IPS-18c (cell line): ENCODE results near the gene TNFSF4.
"Not testable (repeated sequence)": the region's sequence is repeated elsewhere in the genome, so short reads cannot be mapped to it uniquely, and the experiment has no call there.

Experiments used
- H3K4me3 ChIP-seq: 2 replicates; pipeline ENCODE4 v1.7.0; 2013; ENCODE audit warnings: low read depth, mild to moderate bottlenecking, low read length, moderate library complexity; ENCODE audit not compliant: insufficient read depth
- H3K9me3 ChIP-seq: one replicate; pipeline ENCODE4 v1.6.1; 2013; ENCODE audit warnings: mild to moderate bottlenecking, low read length, moderate library complexity; ENCODE audit not compliant: control insufficient read depth, insufficient read depth

TNFSF4 gene, protein sequence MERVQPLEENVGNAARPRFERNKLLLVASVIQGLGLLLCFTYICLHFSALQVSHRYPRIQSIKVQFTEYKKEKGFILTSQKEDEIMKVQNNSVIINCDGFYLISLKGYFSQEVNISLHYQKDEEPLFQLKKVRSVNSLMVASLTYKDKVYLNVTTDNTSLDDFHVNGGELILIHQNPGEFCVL

DNA sequence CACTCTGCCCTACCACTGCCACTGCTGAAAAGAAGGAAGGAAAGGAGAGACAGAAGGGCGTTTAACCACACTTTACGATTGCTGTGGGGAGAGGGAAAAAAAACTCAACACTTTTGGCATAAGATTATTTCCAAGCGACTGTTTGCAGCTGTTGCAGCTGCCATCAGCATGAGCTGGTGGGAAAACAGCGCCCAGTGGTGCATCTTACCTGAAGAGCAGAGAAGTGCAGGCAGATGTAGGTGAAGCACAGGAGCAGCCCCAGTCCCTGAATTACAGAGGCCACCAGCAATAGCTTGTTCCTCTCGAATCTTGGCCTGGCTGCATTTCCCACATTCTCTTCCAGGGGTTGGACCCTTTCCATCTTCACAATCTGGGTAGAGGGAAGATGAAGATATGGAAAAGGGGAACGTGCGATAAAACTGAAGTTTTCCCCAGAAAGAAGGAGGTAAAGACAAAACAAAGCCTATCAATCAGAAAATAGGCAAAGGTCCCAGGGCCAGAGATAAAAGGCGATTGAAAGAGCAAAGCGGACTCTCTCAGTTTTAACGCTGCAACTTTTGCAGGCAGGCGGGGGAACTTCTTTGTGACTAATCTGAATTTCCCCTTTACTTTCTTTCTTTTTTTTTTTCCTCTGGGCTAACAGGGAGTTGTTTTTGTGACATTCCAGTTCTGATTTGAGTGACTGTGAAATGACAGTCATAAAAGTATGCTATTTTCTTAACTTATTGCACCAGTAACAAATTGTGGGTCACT lies at the start of gene TNFSF4:
Gene TNFSF4 (minus strand): TSS at position 516 of the 753 bp plus-strand sequence. CDS start 155 bp downstream, at position 361.
- H3K4me3 ChIP-seq = no peak within 1 kb of the TSS
- H3K9me3 ChIP-seq = no peaks in the 10 kb centered on the region

DNA sequence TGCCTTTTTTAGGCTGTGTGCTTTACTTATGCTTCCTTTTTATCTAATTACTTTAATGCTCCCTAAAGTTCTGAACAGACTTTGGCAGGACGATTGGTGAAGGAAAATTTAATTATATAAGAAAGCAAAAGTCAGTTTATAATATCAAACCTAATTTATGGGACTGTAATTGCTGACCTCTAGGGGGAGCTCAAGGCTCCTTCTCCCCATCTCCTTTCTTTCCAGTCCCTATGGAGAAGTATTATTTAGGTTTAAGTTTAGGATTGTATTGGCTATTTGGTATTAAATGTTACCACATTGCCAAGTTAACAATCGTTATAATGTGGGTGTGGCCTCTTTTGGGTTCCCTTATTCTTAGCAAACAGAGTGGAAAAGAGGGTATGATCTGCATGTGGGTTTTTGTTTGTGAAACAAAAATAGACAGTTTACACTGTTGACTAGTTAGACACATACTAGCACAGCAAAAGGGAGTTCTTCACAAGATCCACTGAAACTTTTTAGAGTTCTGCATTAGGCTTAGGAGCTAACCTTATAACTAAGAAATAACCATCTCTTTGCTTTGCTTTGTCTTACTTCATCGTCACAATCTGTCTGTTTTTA lies 48.2 kb upstream of the TNFSF4 start:
- Histone ChIP-seq H3K4me3 (no peak overlapping the region), H3K9me3 (no peaks in the 10 kb centered on the region)

DNA sequence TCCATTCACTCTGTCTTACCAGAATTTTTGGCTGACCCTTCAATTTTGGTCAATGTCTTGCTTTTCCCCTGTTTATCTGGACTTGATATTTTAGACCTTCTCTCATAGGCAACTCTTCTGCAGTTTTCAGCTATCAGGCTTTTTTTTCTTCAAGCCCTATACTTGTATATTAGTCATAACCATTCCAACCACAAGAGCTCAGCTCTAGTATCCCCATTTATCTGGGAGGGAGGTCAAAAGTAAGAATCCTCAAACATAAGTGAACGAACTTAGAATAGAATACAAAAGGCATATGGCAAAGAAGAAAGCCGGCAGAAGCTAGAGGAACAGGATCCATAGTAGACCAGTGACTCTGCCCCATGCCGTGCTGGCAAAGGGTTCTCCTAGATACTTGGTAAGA lies 45.9 kb upstream of the TNFSF4 start:
- Histone ChIP-seq H3K9me3 (no peaks in the 10 kb centered on the region), H3K4me3 (no peak overlapping the region)

DNA sequence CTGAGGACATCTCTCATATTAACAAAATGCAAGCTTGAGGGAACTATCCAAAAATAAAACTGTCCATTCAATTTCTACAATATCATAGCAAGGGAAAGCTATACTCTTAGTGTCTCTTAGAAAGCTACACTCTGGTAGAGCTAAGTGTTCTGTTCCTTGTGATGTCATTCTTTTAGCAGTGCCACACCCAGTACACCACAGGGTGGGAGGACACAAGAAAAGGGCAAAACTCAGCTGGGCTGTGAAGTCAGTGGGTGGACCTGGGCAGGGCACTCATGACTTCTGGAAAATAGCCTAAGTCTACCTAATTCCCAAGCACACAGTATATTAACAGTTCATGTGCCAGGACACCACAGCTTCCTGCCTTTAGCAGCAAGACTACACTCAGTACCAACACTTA lies 42.2 kb upstream of the TNFSF4 start:
- Histone ChIP-seq H3K9me3 (no peaks in the 10 kb centered on the region), H3K4me3 (no peak overlapping the region)

DNA sequence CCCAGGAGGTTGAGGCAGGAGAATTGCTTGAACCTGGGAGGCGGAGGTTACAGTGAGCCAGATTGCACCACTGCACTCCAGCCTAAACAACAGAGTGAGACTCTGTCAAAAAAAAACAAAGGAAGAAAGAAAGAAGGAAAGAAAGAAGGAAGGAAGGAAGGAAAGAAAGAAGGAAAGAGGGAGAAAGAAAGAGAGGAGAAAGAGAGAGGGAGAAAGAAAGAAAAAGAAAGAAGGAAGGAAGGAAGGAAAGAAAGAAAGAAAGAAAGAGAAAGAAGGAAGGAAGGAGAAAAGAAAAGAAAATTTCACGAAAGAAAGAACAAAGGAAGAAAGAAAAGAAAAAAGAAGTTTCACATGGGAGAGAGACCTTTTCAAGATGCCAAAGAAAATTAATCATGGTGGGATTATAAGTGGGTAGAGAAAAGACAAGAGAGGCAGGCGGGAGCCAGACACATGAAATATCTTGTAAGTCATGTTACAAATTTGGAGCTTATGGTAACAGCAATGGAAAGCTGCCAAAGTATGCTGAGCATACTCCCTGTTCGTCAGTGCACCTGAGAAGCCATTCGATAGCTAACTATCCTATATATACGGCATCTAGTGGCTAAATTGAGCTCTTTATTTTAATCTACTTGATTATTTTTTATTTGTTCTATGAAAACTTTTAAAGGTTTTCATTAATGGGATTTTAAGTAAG lies 41.3 kb upstream of the TNFSF4 start:
- H3K9me3 ChIP-seq = no peaks in the 10 kb centered on the region

DNA sequence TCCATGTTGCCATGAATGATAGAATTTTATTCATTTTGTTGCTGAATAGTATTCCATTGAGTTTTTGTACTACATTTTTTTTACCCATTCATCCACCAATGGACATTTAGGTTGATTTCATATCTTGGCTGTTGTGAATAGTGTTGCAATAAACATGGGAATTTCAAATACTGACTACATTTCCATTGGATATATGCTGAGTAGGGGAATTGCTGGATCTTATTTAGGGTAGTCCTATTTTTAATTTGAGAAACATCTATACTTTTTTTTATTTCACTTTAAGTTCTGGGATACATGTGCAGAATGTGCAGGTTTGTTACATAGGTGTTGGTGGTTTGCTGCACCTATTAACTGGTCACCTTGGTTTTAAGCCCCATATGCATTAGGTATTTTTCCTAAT lies 38.8 kb upstream of the TNFSF4 start:
- Histone ChIP-seq H3K9me3 (no peaks in the 10 kb centered on the region), H3K4me3 (no peak overlapping the region)

More for the DNA sequence above, 41.3 kb upstream of the TNFSF4 start:
- no peak overlapping the region for H3K4me3 ChIP-seq

DNA sequence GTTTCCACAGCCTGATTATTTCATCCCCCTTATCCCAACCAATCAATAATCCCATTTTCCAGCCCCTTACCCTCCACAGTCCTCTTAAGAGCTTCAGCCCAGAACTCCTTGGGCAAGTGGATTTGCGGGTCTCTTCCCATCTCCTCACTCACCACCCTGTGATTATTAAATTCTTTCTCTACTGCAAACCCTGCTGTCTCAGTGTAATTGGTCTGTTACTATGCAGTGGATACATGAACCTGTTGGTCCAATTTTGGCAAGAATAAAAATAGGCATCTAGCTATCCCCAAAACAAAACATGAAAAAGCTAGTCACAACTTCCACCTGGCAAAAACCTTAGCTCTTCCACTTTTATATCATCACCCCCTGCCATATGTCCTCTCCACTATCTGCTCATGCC lies 36.2 kb upstream of the TNFSF4 start:
- no peak overlapping the region for H3K4me3 ChIP-seq
- no peaks in the 10 kb centered on the region for H3K9me3 ChIP-seq

DNA sequence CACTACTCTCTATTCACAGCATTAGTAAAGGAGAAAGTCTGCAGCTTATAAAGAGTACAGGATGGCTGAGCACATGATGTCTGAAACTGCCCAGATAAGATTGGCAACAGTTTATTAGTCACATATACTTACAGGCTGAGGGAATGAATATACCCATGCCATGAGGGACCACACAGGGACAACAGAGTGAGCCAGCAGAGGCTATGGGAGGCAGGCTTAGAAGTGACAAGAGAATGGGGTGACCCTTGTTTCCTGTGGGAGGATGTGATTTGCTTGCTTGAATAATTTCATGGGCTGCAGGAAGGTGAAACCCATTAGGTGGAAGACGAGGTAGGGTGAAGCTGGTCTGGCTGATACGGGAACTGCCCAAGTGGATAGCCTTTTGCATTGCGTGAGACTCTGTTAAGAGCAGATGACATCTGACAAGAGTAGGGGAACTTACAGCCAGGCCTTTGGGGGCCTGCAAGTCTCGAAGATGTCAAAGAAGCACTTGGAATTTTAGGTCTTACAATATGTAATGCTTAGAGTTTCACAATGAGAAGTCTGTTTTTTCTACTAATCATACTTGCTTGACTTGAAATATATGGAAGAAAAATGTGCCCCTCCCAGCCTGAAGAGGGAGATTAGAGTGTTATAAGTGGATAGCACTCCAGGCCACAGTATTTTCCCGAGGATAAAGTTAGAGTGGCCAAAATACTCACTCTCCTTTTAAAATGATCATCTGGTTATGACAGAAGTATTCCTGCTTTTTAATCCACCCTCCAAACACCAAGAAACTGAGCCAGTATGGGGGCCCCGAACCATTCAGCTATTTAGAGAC lies 34.6 kb upstream of the TNFSF4 start:
- no peaks in the 10 kb centered on the region for H3K9me3 ChIP-seq

DNA sequence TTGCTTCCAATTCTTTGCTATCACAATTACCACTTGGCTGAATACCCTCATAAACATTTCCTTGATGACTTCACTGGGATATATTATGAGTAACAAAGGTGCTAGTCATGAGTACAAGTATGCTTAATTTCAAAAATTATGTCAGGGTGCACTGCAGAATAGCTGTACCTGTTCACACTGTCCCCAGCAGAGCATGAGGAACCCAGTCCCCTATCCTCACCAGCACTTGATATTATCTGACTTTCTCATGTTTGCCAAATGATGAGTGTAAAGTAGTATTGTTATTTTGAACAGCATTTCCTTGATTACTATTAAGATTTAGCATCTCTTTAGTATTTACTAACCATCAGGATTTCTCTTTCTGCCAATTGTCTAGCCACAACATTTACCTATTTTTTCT lies 33.5 kb upstream of the TNFSF4 start:
- Histone ChIP-seq H3K4me3 (no peak overlapping the region), H3K9me3 (no peaks in the 10 kb centered on the region)

More for the DNA sequence above, 34.6 kb upstream of the TNFSF4 start:
- no peak overlapping the region for H3K4me3 ChIP-seq

DNA sequence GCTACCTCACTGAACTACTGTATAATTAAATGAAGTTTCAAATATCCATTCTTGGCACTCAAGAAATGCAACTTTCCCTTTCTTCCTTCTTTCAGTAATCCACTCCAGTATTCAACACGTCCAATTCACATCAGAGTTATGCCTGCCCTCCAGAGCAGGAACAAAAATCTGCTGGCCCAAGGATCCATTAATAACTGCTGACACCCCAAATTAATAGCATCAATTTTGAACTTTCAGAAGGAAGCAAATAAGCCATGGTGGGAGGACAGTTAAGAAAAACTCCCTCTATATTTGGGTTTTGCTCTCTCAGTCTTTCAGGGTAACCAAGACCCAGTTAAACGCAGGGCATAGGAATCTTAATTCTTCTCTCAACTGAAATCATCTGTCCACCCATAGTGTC lies 31.9 kb upstream of the TNFSF4 start:
- Histone ChIP-seq H3K9me3 (no peaks in the 10 kb centered on the region), H3K4me3 (no peak overlapping the region)

DNA sequence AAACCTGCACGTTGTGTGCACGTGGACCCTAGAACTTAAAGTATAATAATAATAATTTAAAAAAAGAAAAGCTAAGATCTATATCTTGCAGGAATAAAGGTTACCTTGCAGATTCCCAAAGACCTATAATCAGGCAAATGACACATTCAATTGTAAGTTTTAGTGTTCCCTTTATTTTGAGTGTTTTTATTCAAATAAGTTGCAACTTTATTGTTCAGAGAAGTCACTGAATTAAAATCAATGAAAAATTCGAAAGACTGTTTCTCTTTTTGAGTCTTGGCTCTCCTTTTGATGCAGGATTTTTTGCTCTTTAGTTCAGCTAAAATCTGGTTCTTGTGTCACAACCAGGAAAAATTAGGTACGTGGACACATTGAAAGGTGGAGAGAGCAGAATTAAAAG lies 27.8 kb upstream of the TNFSF4 start:
- Histone ChIP-seq H3K9me3 (no peaks in the 10 kb centered on the region), H3K4me3 (no peak overlapping the region)

DNA sequence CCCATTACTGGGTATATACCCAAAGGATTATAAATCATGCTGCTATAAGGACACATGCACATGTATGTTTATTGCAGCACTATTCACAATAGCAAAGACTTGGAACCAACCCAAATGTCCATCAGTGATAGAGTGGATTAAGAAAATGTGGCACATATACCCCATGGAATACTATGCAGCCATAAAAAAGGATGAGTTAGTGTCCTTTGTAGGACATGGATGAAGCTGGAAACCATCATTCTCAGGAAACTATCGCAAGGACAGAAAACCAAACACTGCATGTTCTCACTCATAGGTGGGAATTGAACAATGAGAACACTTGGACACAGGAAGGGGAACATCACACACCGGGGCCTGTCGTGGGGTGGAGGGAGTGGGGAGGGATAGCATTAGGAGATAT lies 27.3 kb upstream of the TNFSF4 start:
- not testable (repeated sequence) for H3K4me3 ChIP-seq, H3K9me3 ChIP-seq

DNA sequence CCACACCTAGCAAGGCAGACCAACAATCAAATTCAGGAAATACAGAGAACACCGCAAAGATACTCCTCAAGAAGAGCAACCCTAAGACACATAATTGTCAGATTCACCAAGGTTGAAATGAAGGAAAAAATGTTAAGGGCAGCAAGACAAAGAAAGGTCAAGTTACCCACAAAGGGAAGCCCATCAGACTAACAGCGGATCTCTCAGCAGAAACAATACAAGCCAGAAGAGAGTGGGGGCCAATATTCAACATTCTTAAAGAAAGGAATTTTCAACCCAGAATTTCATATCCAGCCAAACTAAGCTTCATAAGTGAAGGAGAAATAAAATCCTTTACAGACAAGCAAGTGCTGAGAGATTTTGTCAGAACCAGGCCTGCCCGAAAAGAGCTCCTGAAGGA lies 21.9 kb upstream of the TNFSF4 start:
- H3K4me3 ChIP-seq, H3K9me3 ChIP-seq: not testable (repeated sequence)

DNA sequence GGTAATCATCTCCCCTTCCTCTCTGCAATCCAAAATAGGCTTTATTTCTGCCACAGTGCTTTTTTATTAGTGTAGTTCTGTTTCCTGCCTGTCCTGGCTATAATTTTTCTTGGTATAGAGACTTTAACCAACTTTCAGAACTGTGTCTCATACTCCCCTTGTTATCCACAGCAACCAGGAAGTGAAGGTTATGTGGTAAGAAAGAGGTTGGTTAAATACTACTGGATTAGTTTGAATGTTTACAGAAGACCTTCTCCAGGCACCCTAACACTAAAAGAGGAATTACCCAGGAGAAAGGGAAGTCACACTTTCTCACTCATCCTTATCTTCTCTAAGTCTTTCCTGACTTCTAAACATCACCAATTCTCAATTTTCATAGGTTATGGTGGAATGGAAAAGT lies 17.8 kb upstream of the TNFSF4 start:
- Histone ChIP-seq H3K9me3 (no peaks in the 10 kb centered on the region), H3K4me3 (no peak overlapping the region)

DNA sequence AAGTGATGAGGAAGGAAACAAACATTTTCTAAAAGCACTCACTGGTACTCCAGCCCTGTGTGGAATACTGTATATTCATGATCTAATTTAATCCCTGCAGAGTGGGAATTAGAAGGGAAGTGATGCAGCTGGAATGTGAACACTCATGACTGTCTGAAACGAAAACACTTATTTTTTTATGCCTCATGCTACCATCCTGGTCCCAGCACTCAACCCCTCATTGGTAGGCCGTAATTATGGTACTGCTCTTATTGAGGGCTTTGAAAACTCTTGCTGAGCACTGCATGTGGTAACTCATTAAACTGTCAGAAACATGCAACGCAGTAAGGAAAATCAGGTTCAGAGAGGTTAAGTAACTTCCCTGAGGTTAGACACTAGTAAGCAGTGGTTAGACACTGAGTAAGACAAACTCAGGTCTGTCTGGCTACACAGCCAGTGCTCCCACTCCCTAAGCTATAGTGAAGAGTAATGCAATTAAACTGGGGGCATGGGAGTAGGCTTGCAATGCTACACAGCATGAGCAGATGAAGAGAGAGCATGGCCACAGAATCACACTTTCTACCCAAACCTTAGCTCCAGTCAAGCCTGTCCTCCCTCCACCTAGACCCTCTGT lies 17.3 kb upstream of the TNFSF4 start:
- H3K4me3 ChIP-seq = no peak overlapping the region
- no peaks in the 10 kb centered on the region for H3K9me3 ChIP-seq

DNA sequence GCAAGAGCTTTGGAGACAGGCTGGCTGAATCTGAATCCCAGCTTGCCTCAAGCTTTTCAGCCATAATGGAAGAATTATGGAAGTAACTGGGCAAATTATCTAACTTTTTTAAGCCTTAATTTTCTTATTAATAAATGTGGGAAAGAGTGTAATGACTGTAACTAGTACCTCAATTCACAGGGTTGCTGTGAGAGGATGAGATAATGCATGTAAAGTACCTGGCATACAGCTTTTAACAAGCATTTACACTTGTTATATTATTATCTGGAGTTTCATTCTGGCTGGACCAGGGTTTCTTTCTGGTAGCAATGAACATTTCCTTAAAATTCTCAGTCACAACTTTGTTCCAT lies 15.9 kb upstream of the TNFSF4 start:
- Histone ChIP-seq H3K9me3 (no peaks in the 10 kb centered on the region), H3K4me3 (no peak overlapping the region)
